Activated CD4-positive, alpha-beta memory T cell treated with anti-CD3 and anti-CD28 coated beads for 36 hours (primary cell): ENCODE measurements around the gene SEC14L6. TPM values are rescaled to one million over a fixed set of nuclear protein-coding genes. Genes with fewer than 3 reads are reported as not detected.
"Not testable (repeated sequence)": the region's sequence is repeated elsewhere in the genome, so short reads cannot be mapped to it uniquely, and the experiment has no call there.

Experiments
- CTCF ChIA-PET: fragments of 350-600 bp; sonication (Branson Sonifier 250); formaldehyde crosslinking; loops from one replicate; lab custom pipeline; 2021; ENCODE audit warnings: antibody characterized with exemption, inconsistent platforms; lab: Charles Lee
- POLR2A ChIA-PET: fragments of 350-600 bp; sonication (Branson Sonifier 250); formaldehyde crosslinking; loops from one replicate; lab custom pipeline; 2021; ENCODE audit warnings: antibody characterized with exemption; lab: Charles Lee
- DNase-seq: peaks from one replicate; pipeline ENCODE4 v3.0.0-alpha.2; 2020
- H3K27ac Mint-ChIP-seq: one replicate; pipeline ENCODE4 v1.8.0; 2021; ENCODE audit warnings: mixed read lengths
- H3K27me3 Mint-ChIP-seq: one replicate; pipeline ENCODE4 v1.8.0; 2021; ENCODE audit warnings: mixed read lengths
- H3K36me3 Mint-ChIP-seq: one replicate; pipeline ENCODE4 v1.8.0; 2021; ENCODE audit warnings: mixed read lengths
- H3K4me1 Mint-ChIP-seq: one replicate; pipeline ENCODE4 v1.8.0; 2021; ENCODE audit warnings: low read depth, mixed read lengths
- H3K4me3 Mint-ChIP-seq: one replicate; pipeline ENCODE4 v1.8.0; 2021; ENCODE audit warnings: mild to moderate bottlenecking, mixed read lengths
- H3K9me3 Mint-ChIP-seq: one replicate; pipeline ENCODE4 v1.8.0; 2021; ENCODE audit warnings: mixed read lengths
- intact Hi-C: fragments of 100-400 bp; cut with micrococcal nuclease; formaldehyde crosslinking; loops from one replicate; pipeline ENCODE4 v1.15.1; 2023
- total RNA-seq, 2 experiments: library from RNA; stranded (reverse); gene quantifications; one replicate each; pipeline ENCODE4 v1.2.3, GENCODE V29; 2021

The SEC14L6 gene
- total RNA-seq, 2 experiments from 2014 or later = 0.17 TPM; not detected in 1

- POLR2A ChIA-PET = no interaction called here
- H3K9me3 Mint-ChIP-seq = no peaks in the 10 kb centered on the region
- H3K4me3 Mint-ChIP-seq = no peak overlapping the region
- intact Hi-C loops = no loop called here
- no peak for DNase-seq
- H3K27ac Mint-ChIP-seq = no peak overlapping the region
- CTCF ChIA-PET = no interaction called here
- H3K36me3 Mint-ChIP-seq = peaks cover 51% of the 10 kb centered on the region
- peaks cover 3% of the 10 kb centered on the region for H3K4me1 Mint-ChIP-seq
- no peaks in the 10 kb centered on the region for H3K27me3 Mint-ChIP-seq
Observed at GRCh38 chr22:30575859-30576258, 29.3 kb upstream of the SEC14L6 start.

GRCh38 chr22:30574997-30575671, 28.6 kb upstream of the SEC14L6 start:
- DNase-seq = no peak
- H3K4me1 Mint-ChIP-seq = peaks cover 3% of the 10 kb centered on the region
- H3K27me3 Mint-ChIP-seq = no peaks in the 10 kb centered on the region
- ChIA-PET CTCF (no interaction called here), POLR2A (no interaction called here)
- intact Hi-C loops = no loop called here
- H3K9me3 Mint-ChIP-seq = no peaks in the 10 kb centered on the region
- no peak overlapping the region for H3K27ac Mint-ChIP-seq
- peaks cover 44% of the 10 kb centered on the region for H3K36me3 Mint-ChIP-seq
- no peak overlapping the region for H3K4me3 Mint-ChIP-seq

GRCh38 chr22:30574095-30574981, 27.8 kb upstream of the SEC14L6 start, which contains the start of gene GAL3ST1:
Gene GAL3ST1 (minus strand): TSS chr22:30574665. CDS start chr22:30557392, 17,273 bp downstream.
- H3K9me3 Mint-ChIP-seq = no peaks in the 10 kb centered on the region
- H3K36me3 Mint-ChIP-seq = peaks cover 36% of the 10 kb centered on the region
- no peak within 1 kb of the TSS for H3K27ac Mint-ChIP-seq
- CTCF ChIA-PET = no interaction called here
- peaks cover 3% of the 10 kb centered on the region for H3K4me1 Mint-ChIP-seq
- no peak for DNase-seq
- no peaks in the 10 kb centered on the region for H3K27me3 Mint-ChIP-seq
- POLR2A ChIA-PET = no interaction called here
- no peak within 1 kb of the TSS for H3K4me3 Mint-ChIP-seq
- intact Hi-C loops = no loop called here

DNA sequence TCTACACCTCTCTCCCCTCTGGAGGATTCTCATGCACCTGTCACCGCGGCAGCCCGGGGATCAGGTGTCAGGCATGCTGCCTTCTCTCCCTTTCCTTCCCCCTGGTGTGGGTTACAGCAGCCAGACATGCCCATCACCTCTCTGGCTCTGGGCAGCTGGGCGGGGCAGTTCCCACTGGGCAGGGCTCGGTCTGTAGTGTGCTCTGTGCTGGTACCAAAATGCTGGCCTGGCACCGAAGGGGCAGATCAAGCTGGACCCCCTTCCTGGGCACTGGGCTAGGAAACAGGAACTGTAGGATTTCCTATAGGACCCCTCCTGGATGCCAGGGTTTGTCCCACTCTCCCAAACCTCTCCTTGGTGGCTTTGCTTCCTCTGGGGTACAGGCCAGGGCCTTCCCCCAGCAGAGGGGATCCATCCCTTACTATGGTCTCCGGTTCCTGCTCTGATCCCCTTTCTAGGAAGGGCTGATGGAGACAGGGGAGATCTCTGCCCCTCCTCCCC, 27.1 kb upstream of the SEC14L6 start:
- Mint-ChIP-seq H3K9me3 (no peaks in the 10 kb centered on the region), H3K27ac (no peak overlapping the region), H3K36me3 (peaks cover 29% of the 10 kb centered on the region), H3K4me1 (peaks cover 3% of the 10 kb centered on the region), H3K4me3 (no peak overlapping the region), H3K27me3 (no peaks in the 10 kb centered on the region)
- intact Hi-C loops = no loop called here
- no peak for DNase-seq
- CTCF ChIA-PET = no interaction called here
- POLR2A ChIA-PET = no interaction called here

GRCh38 chr22:30572840-30573593, 26.5 kb upstream of the SEC14L6 start:
- H3K9me3 Mint-ChIP-seq = no peaks in the 10 kb centered on the region
- intact Hi-C loops = no loop called here
- no peaks in the 10 kb centered on the region for H3K27me3 Mint-ChIP-seq
- DNase-seq = no peak
- H3K27ac Mint-ChIP-seq = no peak overlapping the region
- H3K36me3 Mint-ChIP-seq = peaks cover 26% of the 10 kb centered on the region
- H3K4me3 Mint-ChIP-seq = no peak overlapping the region
- POLR2A ChIA-PET = no interaction called here
- CTCF ChIA-PET = no interaction called here
- H3K4me1 Mint-ChIP-seq = peaks cover 3% of the 10 kb centered on the region

DNA sequence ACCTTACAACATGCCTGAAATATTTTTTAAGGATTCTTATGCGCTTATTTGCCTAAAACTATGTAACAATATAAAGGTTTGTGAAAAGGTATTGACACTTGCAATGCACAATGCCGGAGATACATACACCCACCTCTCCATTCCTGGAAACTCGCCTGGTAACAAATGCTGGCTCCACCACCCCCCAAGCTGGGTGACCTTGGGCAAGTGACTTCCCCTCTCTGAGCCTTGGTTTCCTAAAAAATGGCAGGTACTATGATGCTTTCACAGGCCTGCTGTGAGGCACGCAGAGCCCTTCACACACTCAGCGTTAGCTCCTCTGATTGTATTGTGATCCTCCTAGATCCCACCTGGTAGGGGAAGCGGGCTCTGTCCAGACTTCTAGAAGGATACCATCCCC, 25.7 kb upstream of the SEC14L6 start:
- POLR2A ChIA-PET = no interaction called here
- H3K4me1 Mint-ChIP-seq = peaks cover 3% of the 10 kb centered on the region
- H3K27me3 Mint-ChIP-seq = no peaks in the 10 kb centered on the region
- no peak for DNase-seq
- intact Hi-C loops = no loop called here
- H3K4me3 Mint-ChIP-seq = no peak overlapping the region
- H3K36me3 Mint-ChIP-seq = peaks cover 18% of the 10 kb centered on the region
- CTCF ChIA-PET = no interaction called here
- H3K27ac Mint-ChIP-seq = no peak overlapping the region
- no peaks in the 10 kb centered on the region for H3K9me3 Mint-ChIP-seq

DNA sequence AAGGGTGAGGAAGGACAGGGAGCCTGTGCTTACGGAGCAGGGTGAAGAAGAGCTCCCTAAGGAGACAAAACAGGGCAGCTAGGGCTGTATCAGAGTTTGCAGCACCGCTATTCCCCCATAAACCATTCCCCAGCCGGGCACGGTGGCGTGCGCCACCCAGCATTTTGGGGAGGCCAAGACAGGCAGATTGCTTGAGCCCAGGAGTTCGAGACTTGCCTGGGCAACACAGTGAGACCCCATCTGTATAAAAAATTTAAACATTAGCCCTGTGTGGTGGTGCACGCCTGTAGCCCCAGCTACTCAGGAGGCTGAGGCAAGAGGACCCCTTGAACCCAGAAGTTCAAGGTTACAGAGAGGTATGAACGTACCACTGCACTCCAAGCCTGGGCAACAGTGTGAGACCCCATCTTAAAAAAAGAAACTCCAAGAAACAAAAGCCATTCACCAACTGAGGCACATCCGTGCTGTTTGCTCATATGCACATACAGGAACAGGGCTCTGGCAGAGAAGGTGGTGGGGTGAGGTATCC, 23.2 kb upstream of the SEC14L6 start:
- POLR2A ChIA-PET = no interaction called here
- intact Hi-C loops = no loop called here
- no peaks in the 10 kb centered on the region for H3K4me1 Mint-ChIP-seq
- CTCF ChIA-PET = no interaction called here
- no peak overlapping the region for H3K27ac Mint-ChIP-seq
- no peak overlapping the region for H3K4me3 Mint-ChIP-seq
- H3K36me3 Mint-ChIP-seq = no peaks in the 10 kb centered on the region
- no peak for DNase-seq
- no peaks in the 10 kb centered on the region for H3K9me3 Mint-ChIP-seq
- no peaks in the 10 kb centered on the region for H3K27me3 Mint-ChIP-seq

DNA sequence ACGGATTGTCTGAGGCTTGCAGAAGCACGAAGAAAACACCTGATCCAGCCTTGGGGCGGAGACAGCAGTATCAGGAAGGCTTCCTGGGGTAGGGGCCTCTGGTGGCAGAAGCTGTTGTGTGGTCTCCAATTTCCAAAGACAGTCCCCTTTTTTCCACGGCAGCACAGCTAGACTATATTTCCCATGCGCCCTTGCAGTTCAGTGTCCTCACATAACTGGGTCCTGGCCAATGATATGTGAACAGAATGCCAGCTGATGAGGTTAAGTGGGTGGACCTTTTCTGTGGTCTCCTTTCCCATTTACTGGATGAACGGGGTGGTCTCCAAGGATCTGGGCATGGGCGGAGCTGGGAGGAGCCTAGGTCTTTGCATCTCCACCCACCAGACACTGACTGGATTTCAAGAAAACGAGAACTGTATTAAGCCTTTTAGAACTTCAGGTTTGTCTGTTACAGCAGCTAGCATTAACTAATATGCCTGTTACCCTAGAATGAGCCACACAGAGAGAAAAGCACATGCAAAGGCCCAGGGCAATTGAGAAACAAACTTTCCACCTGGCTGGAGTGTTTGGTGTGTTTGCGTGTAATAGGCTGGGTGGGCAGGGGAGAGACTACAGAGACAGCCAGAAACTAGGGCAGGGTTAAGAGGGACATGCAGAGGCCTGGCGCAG, 21.7 kb upstream of the SEC14L6 start:
- Mint-ChIP-seq H3K27ac (no peak overlapping the region), H3K4me1 (no peaks in the 10 kb centered on the region), H3K36me3 (no peaks in the 10 kb centered on the region), H3K4me3 (no peak overlapping the region), H3K27me3 (no peaks in the 10 kb centered on the region), H3K9me3 (no peaks in the 10 kb centered on the region)
- POLR2A ChIA-PET = no interaction called here
- CTCF ChIA-PET = interaction anchor here (1.0 kb wide), 1 partner anchor 235 kb away, joined by 3 read pairs; no protein-coding TSS in a partner anchor
- intact Hi-C loops = no loop called here
- no peak for DNase-seq

GRCh38 chr22:30567277-30567676, 20.7 kb upstream of the SEC14L6 start:
- DNase-seq, H3K4me1 Mint-ChIP-seq, POLR2A ChIA-PET, intact Hi-C loops, H3K4me3 Mint-ChIP-seq, H3K36me3 Mint-ChIP-seq, H3K9me3 Mint-ChIP-seq, H3K27ac Mint-ChIP-seq, H3K27me3 Mint-ChIP-seq, CTCF ChIA-PET: not testable (repeated sequence)

- Mint-ChIP-seq H3K4me3 (no peak overlapping the region), H3K36me3 (no peaks in the 10 kb centered on the region), H3K4me1 (no peaks in the 10 kb centered on the region), H3K27ac (no peak overlapping the region), H3K9me3 (no peaks in the 10 kb centered on the region), H3K27me3 (no peaks in the 10 kb centered on the region)
- intact Hi-C loops = no loop called here
- CTCF ChIA-PET = interaction anchor here (1.1 kb wide), 1 partner anchor 69 kb away, joined by 3 read pairs; no protein-coding TSS in a partner anchor
- POLR2A ChIA-PET = interaction anchor here (0.7 kb wide), 1 partner anchor 25 kb away, joined by 5 read pairs; no protein-coding TSS in a partner anchor
- no peak for DNase-seq
Observed at GRCh38 chr22:30566125-30566524, 19.6 kb upstream of the SEC14L6 start.

- Mint-ChIP-seq H3K4me3 (no peak overlapping the region), H3K36me3 (no peaks in the 10 kb centered on the region), H3K27me3 (no peaks in the 10 kb centered on the region), H3K9me3 (no peaks in the 10 kb centered on the region), H3K27ac (no peak overlapping the region), H3K4me1 (no peaks in the 10 kb centered on the region)
- ChIA-PET CTCF (interaction anchor here (1.1 kb wide), 1 partner anchor 70 kb away, joined by 3 read pairs; no protein-coding TSS in a partner anchor), POLR2A (no interaction called here)
- no peak for DNase-seq
- intact Hi-C loops = no loop called here
Observed at GRCh38 chr22:30565341-30565740, 18.8 kb upstream of the SEC14L6 start.
